IPS DF 6.9 (cell line): ENCODE data around the gene ARHGEF11.

Source experiments
- DNase-seq: peaks from one replicate; pipeline ENCODE4 v3.0.0-alpha.2; 2013; ENCODE audit warnings: low read depth, low spot score
- H3K27ac ChIP-seq: one replicate; pipeline ENCODE4 v1.5.1; 2013; ENCODE audit warnings: low read length, control low read depth
- H3K27me3 ChIP-seq: 2 replicates; pipeline ENCODE4 v1.6.1; 2013; ENCODE audit warnings: mild to moderate bottlenecking, low read length; ENCODE audit not compliant: control insufficient read depth, insufficient read depth
- H3K36me3 ChIP-seq: 2 replicates; pipeline ENCODE4 v1.6.1; 2013; ENCODE audit warnings: low read length; ENCODE audit not compliant: control insufficient read depth, insufficient read depth
- H3K4me1 ChIP-seq: 2 replicates; pipeline ENCODE4 v1.6.1; 2013; ENCODE audit warnings: low read length; ENCODE audit not compliant: control insufficient read depth, insufficient read depth
- H3K4me3 ChIP-seq: 2 replicates; pipeline ENCODE4 v1.5.1; 2013; ENCODE audit warnings: mild to moderate bottlenecking, low read length
- H3K9me3 ChIP-seq: 2 replicates; pipeline ENCODE4 v1.6.1; 2013; ENCODE audit warnings: low read length, inconsistent platforms; ENCODE audit not compliant: control insufficient read depth, insufficient read depth
- WGBS: extraction: QIAGEN DNeasy Blood & Tissue Kit; methylation state at CpG from one replicate; pipeline ENCODE4 v1.1.7; 2013; ENCODE audit warnings: mixed read lengths, missing lambda C conversion rate; ENCODE audit not compliant: insufficient read length, insufficient coverage; 5-methylcytosine and 5-hydroxymethylcytosine counted together

ARHGEF11 gene

GRCh38 chr1:156899956-156900718 lies 145.4 kb downstream of the ARHGEF11 start:
- WGBS: no CpG with 5 or more reads among the region's 12 CpGs
- Histone ChIP-seq H3K36me3 (no peaks in the 10 kb centered on the region), H3K4me1 (no peaks in the 10 kb centered on the region), H3K27ac (no peak overlapping the region), H3K27me3 (no peaks in the 10 kb centered on the region; the same call in 1 of the 2 replicates), H3K4me3 (no peak overlapping the region), H3K9me3 (no peaks in the 10 kb centered on the region)
- no peak for DNase-seq

- H3K36me3 ChIP-seq: no peaks in the 10 kb centered on the region
- WGBS: no CpG with 5 or more reads among the region's 12 CpGs
- H3K4me1 ChIP-seq: no peaks in the 10 kb centered on the region
- H3K9me3 ChIP-seq: no peaks in the 10 kb centered on the region
- no peak overlapping the region for H3K4me3 ChIP-seq
- H3K27me3 ChIP-seq: peaks cover 9% of the 10 kb centered on the region; the same call in 1 of the 2 replicates
- DNase-seq: no peak
- no peak overlapping the region for H3K27ac ChIP-seq
Observed at GRCh38 chr1:156898971-156899664, 146.4 kb downstream of the ARHGEF11 start.

- no peak overlapping the region for H3K27ac ChIP-seq
- no CpG with 5 or more reads among the region's 13 CpGs for WGBS
- no peak for DNase-seq
- peaks cover 15% of the 10 kb centered on the region; the same call in 1 of the 2 replicates for H3K27me3 ChIP-seq
- H3K4me3 ChIP-seq: no peak overlapping the region
- no peaks in the 10 kb centered on the region for H3K9me3 ChIP-seq
- no peaks in the 10 kb centered on the region for H3K4me1 ChIP-seq
- H3K36me3 ChIP-seq: no peaks in the 10 kb centered on the region
Observed at GRCh38 chr1:156898161-156898566, 147.4 kb downstream of the ARHGEF11 start.

- DNase-seq: no peak
- H3K27me3 ChIP-seq: peaks cover 20% of the 10 kb centered on the region; the same call in 1 of the 2 replicates
Observed at GRCh38 chr1:156897078-156897825, 148.3 kb downstream of the ARHGEF11 start.

GRCh38 chr1:156896490-156897033 lies 149.0 kb downstream of the ARHGEF11 start:
- no peak overlapping the region for H3K4me3 ChIP-seq

More at GRCh38 chr1:156897078-156897825, 148.3 kb downstream of the ARHGEF11 start:
- H3K4me3 ChIP-seq: no peak overlapping the region
- no peak overlapping the region for H3K27ac ChIP-seq
- no peaks in the 10 kb centered on the region for H3K36me3 ChIP-seq
- no peaks in the 10 kb centered on the region; the same call in 1 of the 2 replicates for H3K4me1 ChIP-seq
- WGBS: no CpG with 5 or more reads among the region's 14 CpGs
- H3K9me3 ChIP-seq: no peaks in the 10 kb centered on the region

GRCh38 chr1:156895927-156896326 lies 149.6 kb downstream of the ARHGEF11 start:
- Histone ChIP-seq H3K27me3 (peaks cover 32% of the 10 kb centered on the region), H3K36me3 (no peaks in the 10 kb centered on the region), H3K9me3 (no peaks in the 10 kb centered on the region), H3K4me3 (no peak overlapping the region), H3K4me1 (no peaks in the 10 kb centered on the region; the same call in 1 of the 2 replicates), H3K27ac (no peak overlapping the region)
- WGBS: no CpG with 5 or more reads among the region's 6 CpGs
- DNase-seq: no peak

More at GRCh38 chr1:156896490-156897033, 149.0 kb downstream of the ARHGEF11 start:
- Histone ChIP-seq H3K36me3 (no peaks in the 10 kb centered on the region), H3K9me3 (no peaks in the 10 kb centered on the region), H3K4me1 (no peaks in the 10 kb centered on the region; the same call in 1 of the 2 replicates), H3K27ac (no peak overlapping the region), H3K27me3 (peaks cover 26% of the 10 kb centered on the region; the same call in 1 of the 2 replicates)
- no peak for DNase-seq
- WGBS: no CpG with 5 or more reads among the region's 16 CpGs

- no peaks in the 10 kb centered on the region for H3K36me3 ChIP-seq
- H3K4me1 ChIP-seq: no peaks in the 10 kb centered on the region; the same call in 1 of the 2 replicates
- no peak overlapping the region for H3K27ac ChIP-seq
Observed at GRCh38 chr1:156895455-156895812, 150.1 kb downstream of the ARHGEF11 start.

GRCh38 chr1:156894711-156895454 lies 150.7 kb downstream of the ARHGEF11 start:
- Histone ChIP-seq H3K27me3 (peaks cover 32% of the 10 kb centered on the region), H3K36me3 (no peaks in the 10 kb centered on the region), H3K27ac (no peak overlapping the region), H3K4me1 (no peaks in the 10 kb centered on the region; the same call in 1 of the 2 replicates), H3K4me3 (no peak overlapping the region), H3K9me3 (no peaks in the 10 kb centered on the region)
- no CpG with 5 or more reads among the region's 12 CpGs for WGBS
- DNase-seq: no peak

More at GRCh38 chr1:156895455-156895812, 150.1 kb downstream of the ARHGEF11 start:
- no peak for DNase-seq
- Histone ChIP-seq H3K4me3 (no peak overlapping the region), H3K27me3 (peaks cover 32% of the 10 kb centered on the region), H3K9me3 (no peaks in the 10 kb centered on the region)
- WGBS: no CpG with 5 or more reads among the region's 4 CpGs

- DNase-seq: no peak
- Histone ChIP-seq H3K27me3 (peaks cover 32% of the 10 kb centered on the region), H3K27ac (no peak overlapping the region), H3K36me3 (no peaks in the 10 kb centered on the region), H3K4me3 (no peak overlapping the region; the same call in 1 of the 2 replicates), H3K9me3 (no peaks in the 10 kb centered on the region), H3K4me1 (no peaks in the 10 kb centered on the region; the same call in 1 of the 2 replicates)
- no CpG with 5 or more reads among the region's 5 CpGs for WGBS
Observed at GRCh38 chr1:156894001-156894400, 151.5 kb downstream of the ARHGEF11 start.
